ENCODE results near the gene ARID1B. TPM values are rescaled to one million over a fixed set of nuclear protein-coding genes. Genes with fewer than 3 reads are reported as not detected.

The ARID1B gene
- total RNA-seq, 1 donor from 2014 or later = 18.5 TPM

DNA sequence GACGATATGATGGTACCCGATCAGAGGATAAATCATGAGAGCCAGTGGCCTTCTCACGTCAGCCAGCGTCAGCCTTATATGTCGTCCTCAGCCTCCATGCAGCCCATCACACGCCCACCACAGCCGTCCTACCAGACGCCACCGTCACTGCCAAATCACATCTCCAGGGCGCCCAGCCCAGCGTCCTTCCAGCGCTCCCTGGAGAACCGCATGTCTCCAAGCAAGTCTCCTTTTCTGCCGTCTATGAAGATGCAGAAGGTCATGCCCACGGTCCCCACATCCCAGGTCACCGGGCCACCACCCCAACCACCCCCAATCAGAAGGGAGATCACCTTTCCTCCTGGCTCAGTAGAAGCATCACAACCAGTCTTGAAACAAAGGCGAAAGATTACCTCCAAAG lies 423.9 kb downstream of the ARID1B start:
- DNase-seq (ENCODE audit: low read depth) = no peak
- H3K4me3 ChIP-seq (ENCODE audit: low read depth, low read length) = no peak overlapping the region
- TF ChIP-seq, protein P1, sequence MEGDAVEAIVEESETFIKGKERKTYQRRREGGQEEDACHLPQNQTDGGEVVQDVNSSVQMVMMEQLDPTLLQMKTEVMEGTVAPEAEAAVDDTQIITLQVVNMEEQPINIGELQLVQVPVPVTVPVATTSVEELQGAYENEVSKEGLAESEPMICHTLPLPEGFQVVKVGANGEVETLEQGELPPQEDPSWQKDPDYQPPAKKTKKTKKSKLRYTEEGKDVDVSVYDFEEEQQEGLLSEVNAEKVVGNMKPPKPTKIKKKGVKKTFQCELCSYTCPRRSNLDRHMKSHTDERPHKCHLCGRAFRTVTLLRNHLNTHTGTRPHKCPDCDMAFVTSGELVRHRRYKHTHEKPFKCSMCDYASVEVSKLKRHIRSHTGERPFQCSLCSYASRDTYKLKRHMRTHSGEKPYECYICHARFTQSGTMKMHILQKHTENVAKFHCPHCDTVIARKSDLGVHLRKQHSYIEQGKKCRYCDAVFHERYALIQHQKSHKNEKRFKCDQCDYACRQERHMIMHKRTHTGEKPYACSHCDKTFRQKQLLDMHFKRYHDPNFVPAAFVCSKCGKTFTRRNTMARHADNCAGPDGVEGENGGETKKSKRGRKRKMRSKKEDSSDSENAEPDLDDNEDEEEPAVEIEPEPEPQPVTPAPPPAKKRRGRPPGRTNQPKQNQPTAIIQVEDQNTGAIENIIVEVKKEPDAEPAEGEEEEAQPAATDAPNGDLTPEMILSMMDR (conservative IDR thresholded peaks at IDR 0.05; ENCODE audit: low read depth, low read length) = no peak

GRCh38 chr6:157203312-157203744 lies 426.1 kb downstream of the ARID1B start:
- TF ChIP-seq, protein P1 (conservative IDR thresholded peaks at IDR 0.05; ENCODE audit: low read depth, low read length) = no peak
- DNase-seq (ENCODE audit: low read depth) = no peak
- H3K4me3 ChIP-seq (ENCODE audit: low read depth, low read length) = no peak overlapping the region

GRCh38 chr6:157203764-157204163 lies 426.6 kb downstream of the ARID1B start:
- no peak for DNase-seq (ENCODE audit: low read depth)
- TF ChIP-seq, protein P1 (conservative IDR thresholded peaks at IDR 0.05; ENCODE audit: low read depth, low read length) = no peak
- no peak overlapping the region for H3K4me3 ChIP-seq (ENCODE audit: low read depth, low read length)

DNA sequence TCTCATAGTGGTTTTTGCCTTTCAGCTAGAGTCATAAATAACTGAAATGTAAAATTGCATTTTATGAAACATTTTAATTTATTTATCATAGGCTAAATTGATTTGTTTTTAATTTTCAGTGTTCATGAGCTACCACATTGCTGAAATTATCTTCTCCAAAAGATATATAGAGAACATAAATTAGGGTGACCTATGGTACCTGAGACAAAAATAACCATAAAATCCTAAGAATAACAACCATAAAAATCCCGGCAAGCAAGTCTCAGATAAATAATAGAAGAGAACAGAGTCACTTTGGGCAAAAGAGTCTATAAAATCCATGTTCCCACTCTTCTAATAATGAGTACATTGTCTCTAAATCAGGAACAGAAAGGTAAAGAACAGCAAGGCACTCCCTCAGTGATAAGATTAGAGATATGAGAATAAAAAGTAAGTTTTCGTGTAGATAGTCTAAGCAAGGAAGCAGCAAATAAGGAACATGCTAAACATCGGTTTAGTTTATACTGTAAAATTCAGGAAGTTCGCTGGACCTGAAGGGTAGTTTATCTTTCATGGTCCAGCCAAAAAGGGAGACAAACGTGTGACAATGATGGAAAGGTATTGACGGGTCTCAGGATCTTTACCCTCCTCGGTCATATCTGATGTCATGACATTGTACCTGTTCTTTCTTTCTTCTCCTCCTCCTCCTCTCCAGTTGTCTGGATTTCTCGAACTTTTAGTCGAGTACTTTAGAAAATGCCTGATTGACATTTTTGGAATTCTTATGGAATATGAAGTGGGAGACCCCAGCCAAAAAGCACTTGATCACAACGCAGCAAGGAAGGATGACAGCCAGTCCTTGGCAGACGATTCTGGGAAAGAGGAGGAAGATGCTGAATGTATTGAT lies 428.5 kb downstream of the ARID1B start:
- TF ChIP-seq, protein P1 (conservative IDR thresholded peaks at IDR 0.05; ENCODE audit: low read depth, low read length) = no peak
- no peak for DNase-seq (ENCODE audit: low read depth)
- H3K4me3 ChIP-seq (ENCODE audit: low read depth, low read length) = no peak overlapping the region

DNA sequence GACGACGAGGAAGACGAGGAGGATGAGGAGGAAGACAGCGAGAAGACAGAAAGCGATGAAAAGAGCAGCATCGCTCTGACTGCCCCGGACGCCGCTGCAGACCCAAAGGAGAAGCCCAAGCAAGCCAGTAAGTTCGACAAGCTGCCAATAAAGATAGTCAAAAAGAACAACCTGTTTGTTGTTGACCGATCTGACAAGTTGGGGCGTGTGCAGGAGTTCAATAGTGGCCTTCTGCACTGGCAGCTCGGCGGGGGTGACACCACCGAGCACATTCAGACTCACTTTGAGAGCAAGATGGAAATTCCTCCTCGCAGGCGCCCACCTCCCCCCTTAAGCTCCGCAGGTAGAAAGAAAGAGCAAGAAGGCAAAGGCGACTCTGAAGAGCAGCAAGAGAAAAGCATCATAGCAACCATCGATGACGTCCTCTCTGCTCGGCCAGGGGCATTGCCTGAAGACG lies 429.2 kb downstream of the ARID1B start:
- TF ChIP-seq, protein P1 (conservative IDR thresholded peaks at IDR 0.05; ENCODE audit: low read depth, low read length) = no peak
- DNase-seq (ENCODE audit: low read depth) = no peak
- H3K4me3 ChIP-seq (ENCODE audit: low read depth, low read length) = no peak overlapping the region

DNA sequence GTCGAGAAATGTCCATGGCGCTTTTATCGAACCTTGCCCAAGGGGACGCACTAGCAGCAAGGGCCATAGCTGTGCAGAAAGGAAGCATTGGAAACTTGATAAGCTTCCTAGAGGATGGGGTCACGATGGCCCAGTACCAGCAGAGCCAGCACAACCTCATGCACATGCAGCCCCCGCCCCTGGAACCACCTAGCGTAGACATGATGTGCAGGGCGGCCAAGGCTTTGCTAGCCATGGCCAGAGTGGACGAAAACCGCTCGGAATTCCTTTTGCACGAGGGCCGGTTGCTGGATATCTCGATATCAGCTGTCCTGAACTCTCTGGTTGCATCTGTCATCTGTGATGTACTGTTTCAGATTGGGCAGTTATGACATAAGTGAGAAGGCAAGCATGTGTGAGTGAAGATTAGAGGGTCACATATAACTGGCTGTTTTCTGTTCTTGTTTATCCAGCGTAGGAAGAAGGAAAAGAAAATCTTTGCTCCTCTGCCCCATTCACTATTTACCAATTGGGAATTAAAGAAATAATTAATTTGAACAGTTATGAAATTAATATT lies 430.4 kb downstream of the ARID1B start:
- no peak overlapping the region for H3K4me3 ChIP-seq (ENCODE audit: low read depth, low read length)
- DNase-seq (ENCODE audit: low read depth) = no peak
- TF ChIP-seq, protein P1 (conservative IDR thresholded peaks at IDR 0.05; ENCODE audit: low read depth, low read length) = no peak

Data from epithelial cell of proximal tubule (primary cell).